ENCODE data around the gene CENPN.

Gene CENPN

DNA sequence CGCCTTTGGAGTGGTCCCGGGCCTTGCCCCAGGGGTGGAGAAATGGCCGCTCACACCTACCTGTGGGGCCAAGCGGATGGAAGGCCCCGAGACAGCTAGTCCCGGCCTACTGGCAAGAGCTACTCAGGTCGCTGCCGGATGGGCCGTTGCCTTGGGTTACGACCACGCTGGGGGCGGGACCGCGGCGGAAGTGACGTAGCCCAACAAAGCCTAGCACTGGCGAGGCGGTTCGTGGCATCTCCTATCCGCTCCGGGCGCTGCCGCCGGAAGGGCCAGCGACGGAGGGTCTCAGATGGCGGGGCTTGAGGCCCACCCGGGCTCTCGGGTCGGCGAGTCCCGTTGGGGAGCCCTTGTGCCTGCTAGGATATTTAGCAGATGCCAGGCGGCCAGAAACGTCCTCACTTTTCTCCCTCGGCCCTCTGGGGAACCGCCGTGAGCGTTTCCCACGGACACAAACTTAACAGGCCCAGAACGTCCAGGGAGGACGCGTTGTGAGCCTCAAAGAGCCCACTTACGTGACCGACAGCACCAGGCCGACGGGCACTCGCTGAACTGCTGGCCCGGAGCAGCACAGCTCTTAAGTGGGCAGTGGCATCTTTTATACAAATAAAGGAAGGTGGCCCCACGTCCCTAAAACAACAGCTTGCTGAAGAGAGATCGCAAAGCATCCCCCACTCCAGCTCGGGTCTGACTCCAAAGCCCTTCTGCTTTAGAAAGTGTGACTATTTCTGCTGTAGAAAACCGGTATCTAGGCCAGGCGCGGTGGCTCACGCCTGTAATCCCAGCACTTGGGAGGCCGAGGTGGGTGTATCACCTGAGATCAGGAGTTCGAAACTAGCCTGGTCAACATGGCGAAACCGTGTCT, 70.3 kb downstream of the CENPN start, which contains the start of gene C16orf46:
TSS of gene C16orf46 (minus strand) at position 163 of the 865 bp plus-strand sequence. CDS start 13,283 bp downstream, outside the sequence.
- DNase-seq (ENCODE audit: low read depth in 1 of 2, low spot score in 1 of 2), result peak; percentile 95 to 96

DNA sequence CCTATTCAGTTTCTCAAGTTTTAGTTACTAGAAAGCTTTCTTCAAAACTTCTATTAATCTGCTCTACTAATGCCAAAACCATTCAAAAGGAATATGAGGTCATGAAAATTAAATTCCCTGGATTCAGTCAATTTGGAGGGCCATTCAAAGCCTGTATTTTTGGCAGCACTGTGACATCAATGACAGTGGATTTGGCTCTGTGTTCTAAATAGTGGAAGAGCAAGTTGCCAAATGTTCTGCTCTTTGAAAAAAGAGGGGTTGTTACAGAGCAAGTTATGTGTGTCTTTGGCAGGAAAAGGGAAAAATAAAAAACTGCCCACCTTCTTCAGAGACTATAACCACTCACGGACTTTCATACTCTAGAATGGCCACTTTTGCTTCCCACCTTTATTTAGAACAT, 73.2 kb downstream of the CENPN start:
- no peak for DNase-seq (ENCODE audit: low read depth in 1 of 2, low spot score in 1 of 2)

DNA sequence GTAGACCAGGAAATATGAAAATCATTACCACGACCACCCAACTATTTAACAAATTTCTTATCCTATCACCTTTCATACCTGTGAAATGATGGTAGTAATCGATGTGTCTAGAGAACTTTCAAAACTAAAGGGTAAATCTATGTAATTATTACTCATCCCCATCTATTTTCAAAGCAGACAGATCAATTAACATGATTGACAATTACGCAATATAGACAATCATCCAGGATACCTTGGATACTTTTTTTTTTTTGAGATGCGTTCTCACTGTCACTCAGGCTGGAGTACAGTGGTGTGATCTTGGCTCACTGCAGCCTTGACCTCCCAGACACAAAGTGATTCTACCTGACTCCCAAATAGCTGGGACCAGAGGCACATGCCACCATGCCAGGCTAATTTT, 74.0 kb downstream of the CENPN start:
- no peak for DNase-seq (ENCODE audit: low read depth in 1 of 2, low spot score in 1 of 2)
